ENCODE measurements around the gene PREX1. TPM values are rescaled to one million over a fixed set of nuclear protein-coding genes. Genes with fewer than 3 reads are reported as not detected.

Gene PREX1
- total RNA-seq, 3 donors from 2014 or later = 9.9 to 14.1 (median 13.5) TPM

DNA sequence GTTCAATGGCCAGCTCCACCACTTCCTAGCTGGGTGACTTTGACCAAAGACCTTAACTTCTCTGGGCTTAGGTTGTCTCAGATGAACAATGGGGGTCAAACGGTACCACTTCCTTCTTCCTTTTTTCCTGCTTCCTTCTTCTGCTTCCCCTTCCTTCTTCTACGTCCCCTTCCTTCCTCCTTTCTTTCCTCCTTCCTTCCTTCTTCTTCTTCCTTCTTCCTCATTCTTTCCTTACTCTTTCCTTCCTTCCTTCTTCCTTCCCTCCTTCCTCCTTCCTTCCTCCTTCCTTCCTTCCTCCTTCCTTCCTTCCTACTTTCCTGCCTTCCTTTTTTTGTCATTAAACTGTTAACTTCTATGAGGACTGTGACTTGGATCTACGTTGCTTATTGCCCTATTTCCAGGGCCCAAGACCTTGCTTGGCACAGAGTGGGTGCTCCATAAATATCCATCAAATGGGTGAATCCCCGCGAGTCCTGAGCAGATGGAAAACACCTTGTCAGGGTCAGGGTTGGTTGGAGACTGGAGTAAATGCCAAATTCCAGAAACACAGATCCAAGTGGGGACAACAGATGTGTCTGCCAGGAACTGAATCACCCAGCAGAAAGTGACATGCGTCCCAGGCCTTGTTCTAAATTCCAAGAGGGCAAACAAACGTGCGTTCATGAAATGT, 243.3 kb downstream of the PREX1 start:
- DNase-seq (no peak), ATAC-seq (no peak)
- H3K36me3 ChIP-seq (ENCODE audit: low read depth) = no peaks in the 10 kb centered on the region
- H3K9me3 ChIP-seq = no peaks in the 10 kb centered on the region
- TF ChIP-seq CTCF (IDR thresholded peaks at IDR 0.05) = no peak
- H3K4me1 ChIP-seq (ENCODE audit: low read depth) = peaks cover 15% of the 10 kb centered on the region
- intact Hi-C loops (cut with DNase I, micrococcal nuclease) = no loop called here
- no peak overlapping the region for H3K4me3 ChIP-seq

GRCh38 chr20:48583801-48584200, 244.0 kb downstream of the PREX1 start:
- ATAC-seq = no peak
- no peak for TF ChIP-seq CTCF (IDR thresholded peaks at IDR 0.05)
- intact Hi-C loops (cut with DNase I, micrococcal nuclease) = no loop called here

DNA sequence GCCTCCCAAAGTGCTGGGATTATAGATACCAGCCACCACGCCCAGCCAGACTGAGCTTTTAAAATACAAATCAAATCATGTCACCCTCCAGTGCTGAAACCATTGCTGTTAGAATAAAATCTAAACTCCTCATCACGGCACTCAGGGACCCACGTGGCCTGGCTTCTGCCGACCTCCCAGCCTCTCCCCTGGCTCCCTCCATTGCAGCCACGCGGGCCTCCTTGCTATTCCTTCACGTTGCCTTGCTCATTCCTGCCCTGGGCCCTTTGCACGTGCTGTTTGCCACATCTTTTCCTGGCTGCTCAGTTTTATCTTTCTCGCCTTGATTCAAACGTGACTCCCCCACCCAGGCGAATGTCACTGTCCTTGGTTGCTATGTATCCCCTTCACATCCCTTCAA, 244.6 kb downstream of the PREX1 start:
- intact Hi-C loops (cut with DNase I, micrococcal nuclease) = no loop called here
- Histone ChIP-seq H3K9me3 (no peaks in the 10 kb centered on the region), H3K4me3 (no peak overlapping the region), H3K36me3 (ENCODE audit: low read depth) (no peaks in the 10 kb centered on the region), H3K4me1 (ENCODE audit: low read depth) (peaks cover 15% of the 10 kb centered on the region)
- DNase-seq (no peak), ATAC-seq (no peak)
- TF ChIP-seq CTCF (IDR thresholded peaks at IDR 0.05) = no peak

More at GRCh38 chr20:48583801-48584200, 244.0 kb downstream of the PREX1 start:
- Histone ChIP-seq H3K36me3 (ENCODE audit: low read depth) (no peaks in the 10 kb centered on the region), H3K4me3 (no peak overlapping the region), H3K9me3 (no peaks in the 10 kb centered on the region), H3K4me1 (ENCODE audit: low read depth) (peaks cover 15% of the 10 kb centered on the region)
- no peak for DNase-seq

GRCh38 chr20:48582673-48582985, 245.2 kb downstream of the PREX1 start:
- Histone ChIP-seq H3K36me3 (ENCODE audit: low read depth) (no peaks in the 10 kb centered on the region), H3K4me1 (ENCODE audit: low read depth) (peaks cover 15% of the 10 kb centered on the region), H3K9me3 (no peaks in the 10 kb centered on the region), H3K4me3 (no peak overlapping the region)
- intact Hi-C loops (cut with DNase I, micrococcal nuclease) = no loop called here
- DNase-seq = no peak
- no peak for ATAC-seq
- no peak for TF ChIP-seq CTCF (IDR thresholded peaks at IDR 0.05)

GRCh38 chr20:48581167-48581566, 246.6 kb downstream of the PREX1 start:
- intact Hi-C loops (cut with DNase I, micrococcal nuclease) = no loop called here
- no peak for ATAC-seq

More at GRCh38 chr20:48581167-48581566, 246.6 kb downstream of the PREX1 start:
- Histone ChIP-seq H3K9me3 (no peaks in the 10 kb centered on the region), H3K4me1 (ENCODE audit: low read depth) (peaks cover 6% of the 10 kb centered on the region), H3K4me3 (no peak overlapping the region), H3K36me3 (ENCODE audit: low read depth) (no peaks in the 10 kb centered on the region)
- no peak for DNase-seq
- no peak for TF ChIP-seq CTCF (IDR thresholded peaks at IDR 0.05)

All from mucosa of descending colon (tissue), 3 donors.